NOMO-1 (cell line): ENCODE results near the gene POMGNT1.

ENCODE experiments used
- DNase-seq, 2 experiments: peaks; one replicate each; lab custom pipeline; 2025; ENCODE audit not compliant: unreplicated experiment in 2 of 2; lab: John Stamatoyannopoulos, UW

Gene POMGNT1

GRCh38 chr1:46158312-46159281 lies 39.6 kb downstream of the POMGNT1 start:
- no peak for DNase-seq

- DNase-seq = no peak
These were observed 40.3 kb downstream of the POMGNT1 start for GRCh38 chr1:46157916-46158311.

- no peak for DNase-seq
These were observed 44.5 kb downstream of the POMGNT1 start for GRCh38 chr1:46153732-46154131.

GRCh38 chr1:46153228-46153627 lies 45.0 kb downstream of the POMGNT1 start:
- DNase-seq = no peak

GRCh38 chr1:46152016-46152415 lies 46.2 kb downstream of the POMGNT1 start:
- no peak for DNase-seq

GRCh38 chr1:46150085-46150484 lies 48.1 kb downstream of the POMGNT1 start:
- no peak for DNase-seq

GRCh38 chr1:46148318-46148717 lies 49.9 kb downstream of the POMGNT1 start:
- DNase-seq = no peak
